SK-N-SH treated with all-trans-retinoic acid at 6 μM for 48 hours (cell line): ENCODE measurements around the gene SUSD5.

ENCODE experiments used
- RARB ChIP-seq: fragments of 250-450 bp; sonication (Bioruptor Pico); IDR thresholded peaks from 2 replicates; pipeline ENCODE4 v1.8.0; 2021; ENCODE audit warnings: mild to moderate bottlenecking, moderate library complexity
- ZNF565 ChIP-seq: fragments of 450-650 bp; formaldehyde crosslinking; conservative IDR thresholded peaks from 2 replicates; pipeline ENCODE4 v1.5.0; 2020; ENCODE audit warnings: low read depth, mild to moderate bottlenecking, moderate library complexity
- TF ChIP-seq, protein P1 (sequence below): fragments of 250-450 bp; sonication (Bioruptor Pico); IDR thresholded peaks from 2 replicates; pipeline ENCODE4 v1.5.0; 2020; ENCODE audit warnings: mild to moderate bottlenecking, moderate library complexity

DNA sequence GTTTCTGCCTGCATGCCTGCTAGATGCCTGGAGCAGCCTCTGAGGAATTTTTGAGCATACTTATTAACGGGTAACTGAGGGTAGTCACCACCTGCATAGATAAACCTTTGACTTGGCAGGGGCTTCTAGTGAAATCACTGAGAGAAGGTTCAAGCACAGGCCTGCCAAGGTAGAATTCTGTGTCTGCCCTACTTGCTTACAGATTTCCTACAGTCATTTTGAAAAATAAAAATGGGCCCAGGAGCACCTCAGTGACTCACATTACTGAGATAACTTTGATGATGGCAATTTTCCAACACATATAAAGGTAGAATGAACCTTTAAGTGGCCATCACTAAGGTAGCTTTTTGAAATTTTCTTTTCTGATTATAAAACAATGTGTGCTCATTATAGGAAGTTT, 94.0 kb downstream of the SUSD5 start:
- no peak for TF ChIP-seq RARB
- no peak for TF ChIP-seq ZNF565 (CRISPR knock-in tag)
- TF ChIP-seq, protein P1, sequence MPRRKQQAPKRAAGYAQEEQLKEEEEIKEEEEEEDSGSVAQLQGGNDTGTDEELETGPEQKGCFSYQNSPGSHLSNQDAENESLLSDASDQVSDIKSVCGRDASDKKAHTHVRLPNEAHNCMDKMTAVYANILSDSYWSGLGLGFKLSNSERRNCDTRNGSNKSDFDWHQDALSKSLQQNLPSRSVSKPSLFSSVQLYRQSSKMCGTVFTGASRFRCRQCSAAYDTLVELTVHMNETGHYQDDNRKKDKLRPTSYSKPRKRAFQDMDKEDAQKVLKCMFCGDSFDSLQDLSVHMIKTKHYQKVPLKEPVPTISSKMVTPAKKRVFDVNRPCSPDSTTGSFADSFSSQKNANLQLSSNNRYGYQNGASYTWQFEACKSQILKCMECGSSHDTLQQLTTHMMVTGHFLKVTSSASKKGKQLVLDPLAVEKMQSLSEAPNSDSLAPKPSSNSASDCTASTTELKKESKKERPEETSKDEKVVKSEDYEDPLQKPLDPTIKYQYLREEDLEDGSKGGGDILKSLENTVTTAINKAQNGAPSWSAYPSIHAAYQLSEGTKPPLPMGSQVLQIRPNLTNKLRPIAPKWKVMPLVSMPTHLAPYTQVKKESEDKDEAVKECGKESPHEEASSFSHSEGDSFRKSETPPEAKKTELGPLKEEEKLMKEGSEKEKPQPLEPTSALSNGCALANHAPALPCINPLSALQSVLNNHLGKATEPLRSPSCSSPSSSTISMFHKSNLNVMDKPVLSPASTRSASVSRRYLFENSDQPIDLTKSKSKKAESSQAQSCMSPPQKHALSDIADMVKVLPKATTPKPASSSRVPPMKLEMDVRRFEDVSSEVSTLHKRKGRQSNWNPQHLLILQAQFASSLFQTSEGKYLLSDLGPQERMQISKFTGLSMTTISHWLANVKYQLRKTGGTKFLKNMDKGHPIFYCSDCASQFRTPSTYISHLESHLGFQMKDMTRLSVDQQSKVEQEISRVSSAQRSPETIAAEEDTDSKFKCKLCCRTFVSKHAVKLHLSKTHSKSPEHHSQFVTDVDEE (CRISPR knock-in tag): no peak
